GM21526 (cell line): ENCODE results near the gene LMBRD1.

ENCODE experiments used
- ATAC-seq: cut with Tn5 transposase; IDR thresholded peaks from one replicate; pipeline ENCODE4 v1.9.1; 2021; ENCODE audit warnings: moderate library complexity; ENCODE audit not compliant: unreplicated experiment, low FRiP score

The LMBRD1 gene

DNA sequence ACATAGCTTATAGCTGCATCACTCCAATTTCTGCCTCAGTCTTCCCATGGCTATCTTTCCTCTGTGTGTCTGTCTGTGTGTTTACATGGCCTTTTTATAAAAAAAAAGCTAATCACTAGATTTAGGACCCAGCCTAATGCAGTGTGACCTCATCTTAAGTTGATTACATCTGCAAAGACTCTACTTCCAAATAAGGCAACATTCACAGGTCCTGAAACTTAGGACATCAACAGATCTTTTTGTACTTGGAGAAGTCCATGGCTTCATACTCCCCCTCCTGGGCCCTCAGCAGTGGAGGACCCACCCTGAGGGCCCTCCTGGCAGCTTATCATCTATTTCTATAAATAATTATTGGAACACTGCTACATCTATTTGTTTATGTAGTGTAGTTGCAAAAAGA lies 146.1 kb downstream of the LMBRD1 start:
- ATAC-seq: no peak

DNA sequence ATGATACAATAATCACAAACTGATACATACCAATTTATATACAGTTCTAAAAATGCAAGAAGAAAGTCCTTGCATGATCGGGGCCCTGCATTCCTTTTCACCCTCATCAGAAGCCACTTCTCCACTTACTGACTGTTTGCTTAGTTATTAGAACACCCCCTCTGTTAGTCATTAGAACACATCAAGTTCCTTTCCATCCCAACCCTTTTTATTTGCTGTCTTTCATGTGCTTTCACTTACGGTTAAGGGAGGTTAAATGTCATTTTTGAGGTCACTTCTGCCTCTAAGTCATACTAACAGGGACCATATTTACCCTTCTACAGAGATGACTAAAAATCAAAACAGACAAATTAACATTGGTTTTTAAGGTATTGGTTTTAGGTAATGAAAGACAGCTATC lies 149.1 kb downstream of the LMBRD1 start:
- no peak for ATAC-seq

DNA sequence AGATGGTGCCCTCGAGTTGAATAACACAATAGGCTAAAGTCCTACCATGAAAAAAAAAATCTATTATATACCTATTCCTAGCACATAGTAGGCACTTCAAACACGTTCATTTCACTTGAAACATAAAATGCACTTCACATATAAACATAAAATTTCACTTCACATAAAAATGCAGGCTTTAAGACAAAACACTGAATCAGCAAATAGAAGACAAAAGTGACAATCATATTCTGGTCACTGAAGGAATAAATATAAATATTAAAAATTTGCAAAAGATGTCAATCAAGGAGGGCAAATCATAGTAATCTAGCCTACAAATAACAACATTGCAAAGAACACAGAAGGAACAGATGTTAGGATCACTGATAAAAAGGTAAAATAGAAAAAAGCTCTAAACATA lies 153.1 kb downstream of the LMBRD1 start:
- no peak for ATAC-seq

DNA sequence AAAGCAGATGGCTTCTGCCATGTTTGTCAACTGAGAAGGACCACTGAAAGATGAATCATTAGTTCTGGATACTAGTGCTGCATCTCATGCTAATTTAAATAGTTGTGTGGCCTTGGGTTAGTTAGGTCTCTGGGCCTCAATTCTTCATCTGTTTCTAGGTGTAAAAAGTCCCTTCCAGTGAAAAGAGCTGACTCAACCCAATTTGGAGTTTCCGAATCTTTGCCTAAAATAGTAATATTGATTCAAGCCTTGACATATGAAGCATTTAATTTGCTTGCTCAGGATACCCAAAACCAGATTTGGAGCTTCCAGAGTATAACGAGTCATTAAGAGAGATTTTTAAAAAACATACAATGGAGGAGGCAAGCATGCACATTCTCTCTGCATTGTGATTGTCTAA lies 163.9 kb downstream of the LMBRD1 start:
- no peak for ATAC-seq

DNA sequence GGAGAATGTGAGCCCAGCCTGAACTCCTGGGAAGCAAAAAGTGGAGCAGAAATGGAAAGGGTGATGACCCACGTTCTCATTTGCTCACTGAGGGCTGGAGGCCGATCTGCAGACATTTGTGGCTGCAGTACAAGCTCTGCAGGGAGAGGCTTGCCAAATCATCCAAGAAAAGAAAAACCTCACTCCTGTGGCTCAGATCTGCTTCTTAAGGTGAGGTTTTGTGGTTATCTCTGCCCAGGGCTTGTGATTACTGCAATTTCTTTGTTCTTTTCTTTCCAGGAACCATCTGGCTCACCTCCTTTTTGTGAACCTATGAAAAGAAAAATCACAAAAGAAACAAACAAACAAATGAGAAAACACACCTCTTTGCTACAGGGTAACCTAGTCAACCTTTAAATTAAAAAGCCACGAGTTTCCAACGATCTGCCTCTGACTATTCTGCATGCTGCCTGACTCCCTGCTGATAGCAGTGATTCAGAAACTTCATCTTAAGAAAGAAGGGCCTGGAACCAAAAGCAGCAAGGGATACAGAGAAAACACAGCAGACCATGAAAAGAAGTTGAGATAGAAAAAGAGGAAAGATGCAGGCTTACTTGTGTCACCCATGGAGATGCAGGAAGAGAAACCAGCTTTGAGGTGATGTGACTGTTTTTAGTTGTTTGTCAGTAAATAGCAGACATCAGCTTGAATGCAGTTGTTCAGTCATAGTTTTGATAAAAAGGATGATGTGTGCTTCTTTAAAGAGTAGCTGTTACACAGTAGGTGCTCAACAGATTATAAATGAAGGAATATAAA lies 165.1 kb downstream of the LMBRD1 start:
- ATAC-seq: no peak

DNA sequence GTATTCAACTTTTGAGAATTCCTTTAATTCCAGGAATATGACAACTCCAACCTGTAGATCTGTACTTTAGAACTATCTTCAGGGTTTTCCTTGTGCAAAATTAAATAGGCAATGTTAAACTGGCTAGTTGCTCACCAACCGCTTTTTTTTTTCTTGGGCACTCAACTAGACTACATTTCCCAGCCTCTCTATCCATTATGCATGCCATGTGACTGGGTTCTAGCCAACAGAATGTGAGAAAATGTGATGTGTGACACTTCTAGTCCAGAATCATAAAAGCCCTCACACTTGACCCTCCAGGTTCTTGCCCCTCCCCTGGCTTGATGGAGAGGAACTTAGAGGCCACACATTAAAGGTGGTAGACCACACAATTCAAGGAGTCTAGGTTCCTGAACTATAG lies 166.0 kb downstream of the LMBRD1 start:
- no peak for ATAC-seq

DNA sequence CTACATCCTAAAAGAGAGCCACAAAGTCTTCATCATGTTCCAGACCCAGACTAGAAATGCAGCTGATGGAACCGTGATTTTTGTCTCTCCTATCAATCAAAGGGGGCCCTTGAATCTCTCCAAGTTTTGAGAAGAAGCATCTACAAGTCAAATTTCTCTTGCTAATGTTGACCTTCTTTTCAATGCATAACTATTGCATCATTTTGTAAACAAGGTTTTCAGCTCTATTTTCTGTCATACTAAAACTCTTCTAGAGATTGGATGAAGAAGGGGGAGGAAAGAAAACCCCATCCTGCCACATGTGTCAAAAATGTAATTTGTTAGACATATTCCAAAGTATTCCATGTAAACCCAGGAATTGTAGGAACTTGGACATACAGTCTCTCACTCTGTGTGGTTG lies 169.2 kb downstream of the LMBRD1 start:
- no peak for ATAC-seq

DNA sequence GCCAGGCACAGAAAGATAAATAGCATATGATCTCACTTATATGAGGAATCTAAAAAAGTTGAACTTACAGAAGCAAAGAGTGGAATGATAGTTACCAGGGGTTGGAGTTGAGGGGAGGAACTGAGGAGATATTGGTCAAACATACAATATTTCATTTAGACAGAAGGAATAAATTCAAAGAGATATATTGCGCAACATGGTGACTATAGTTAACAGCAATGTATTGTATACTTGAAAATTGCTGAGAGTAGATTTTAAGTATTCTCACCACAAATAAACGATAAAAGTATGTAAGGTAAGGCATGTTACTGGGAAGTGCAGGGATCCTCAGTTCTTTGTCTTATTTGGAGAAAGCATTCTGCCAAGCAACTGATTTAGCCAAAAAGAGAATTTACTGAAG lies 171.9 kb downstream of the LMBRD1 start:
- no peak for ATAC-seq
